IPS DF 4.7 (cell line): ENCODE results near the gene SPTBN1.

Experiments used
- DNase-seq: peaks from one replicate; pipeline ENCODE4 v3.0.0-alpha.2; 2013; ENCODE audit warnings: low spot score; ENCODE audit errors: extremely low read depth

SPTBN1 gene

GRCh38 chr2:54608224-54608623 is 152.1 kb downstream of the SPTBN1 start:
- no peak for DNase-seq

- no peak for DNase-seq
Observed at GRCh38 chr2:54609241-54609640, 153.1 kb downstream of the SPTBN1 start.

- DNase-seq = no peak
Observed at GRCh38 chr2:54609647-54610046, 153.5 kb downstream of the SPTBN1 start.

- no peak for DNase-seq
Observed at GRCh38 chr2:54610700-54611099, 154.6 kb downstream of the SPTBN1 start.

GRCh38 chr2:54611830-54612545 is 155.9 kb downstream of the SPTBN1 start:
- no peak for DNase-seq

GRCh38 chr2:54613386-54613785 is 157.3 kb downstream of the SPTBN1 start:
- DNase-seq = no peak

GRCh38 chr2:54613794-54614257 is 157.7 kb downstream of the SPTBN1 start:
- DNase-seq = no peak

GRCh38 chr2:54614819-54615218 is 158.7 kb downstream of the SPTBN1 start:
- DNase-seq = no peak

GRCh38 chr2:54615832-54616534 is 159.9 kb downstream of the SPTBN1 start:
- DNase-seq = no peak

GRCh38 chr2:54617409-54617808 is 161.3 kb downstream of the SPTBN1 start:
- DNase-seq = no peak

GRCh38 chr2:54618646-54619565 is 162.8 kb downstream of the SPTBN1 start:
- no peak for DNase-seq

GRCh38 chr2:54619660-54620231 is 163.6 kb downstream of the SPTBN1 start:
- no peak for DNase-seq

- DNase-seq = no peak
Observed at GRCh38 chr2:54620948-54621347, 164.8 kb downstream of the SPTBN1 start.

GRCh38 chr2:54624591-54625071 is 168.5 kb downstream of the SPTBN1 start:
- no peak for DNase-seq

- no peak for DNase-seq
Observed at GRCh38 chr2:54626131-54626530, 170.0 kb downstream of the SPTBN1 start.

- no peak for DNase-seq
Observed at GRCh38 chr2:54626884-54627283, 170.8 kb downstream of the SPTBN1 start.

- no peak for DNase-seq
Observed at GRCh38 chr2:54627973-54628372, 171.8 kb downstream of the SPTBN1 start.

GRCh38 chr2:54628418-54628817 is 172.3 kb downstream of the SPTBN1 start:
- DNase-seq = no peak

GRCh38 chr2:54628957-54629356 is 172.8 kb downstream of the SPTBN1 start:
- DNase-seq = no peak

GRCh38 chr2:54629390-54629789 is 173.3 kb downstream of the SPTBN1 start:
- DNase-seq = no peak
